ENCODE results near the gene GTPBP3. TPM values are rescaled to one million over a fixed set of nuclear protein-coding genes. Genes with fewer than 3 reads are reported as not detected.
A peak's percentile ranks its signal among the peaks of the same experiment; 100 is the strongest.

Gene GTPBP3
- total RNA-seq, 1 experiment from 2014 or later: 62.9 TPM

- Histone ChIP-seq H3T11ph (ENCODE audit: low read length) (no peak within 1 kb of the TSS), H3K56ac (ENCODE audit: insufficient read length, low read depth, low read length) (no peak within 1 kb of the TSS), H3K27me3 (ENCODE audit: insufficient read depth, low read length) (no peaks in the 10 kb centered on the region), H2BK12ac (ENCODE audit: insufficient read length, low read depth, low read length) (no peak within 1 kb of the TSS), H2AK5ac (ENCODE audit: insufficient read length, low read length) (no peak within 1 kb of the TSS), H2BK120ac (ENCODE audit: low read depth, low read length, poor library complexity, severe bottlenecking) (no peak within 1 kb of the TSS), H3K4ac (ENCODE audit: low read depth, low read length) (no peak within 1 kb of the TSS), H3K9me3 (ENCODE audit: control insufficient read depth, low read depth, low read length) (no peaks in the 10 kb centered on the region), H2BK15ac (ENCODE audit: low read depth, low read length) (no peak within 1 kb of the TSS), H4K5ac (ENCODE audit: insufficient read length, low read depth, low read length) (no peak within 1 kb of the TSS), H2BK5ac (ENCODE audit: insufficient read length, low read length) (no peak within 1 kb of the TSS), H3K18ac (ENCODE audit: insufficient read length, low read depth, low read length) (peak within 1 kb of the TSS; percentile 2), H3K23ac (ENCODE audit: insufficient read length, low read depth, low read length) (no peak within 1 kb of the TSS), H4K91ac (ENCODE audit: insufficient read length, low read depth, low read length) (no peak within 1 kb of the TSS), H3K27ac (ENCODE audit: insufficient read length, low read depth, low read length) (peak within 1 kb of the TSS; percentile 2), H3K79me1 (ENCODE audit: insufficient read depth, low read depth, low read length, poor library complexity, severe bottlenecking) (peaks cover 2% of the 10 kb centered on the region), H2BK20ac (ENCODE audit: low read depth, low read length, poor library complexity, severe bottlenecking) (no peak within 1 kb of the TSS), H3K23me2 (ENCODE audit: insufficient read length, low read depth, low read length, poor library complexity, severe bottlenecking) (peaks cover 11% of the 10 kb centered on the region), H3K14ac (ENCODE audit: insufficient read depth, low read length) (peak within 1 kb of the TSS; percentile 61; the same call in 1 of the 2 replicates), H3K4me1 (ENCODE audit: insufficient read depth, low read length) (peaks cover 3% of the 10 kb centered on the region; the same call in 1 of the 2 replicates), H3K79me2 (ENCODE audit: insufficient read depth, low read length) (peaks cover 4% of the 10 kb centered on the region; the same call in 1 of the 2 replicates), H2AFZ (ENCODE audit: low read length) (no peak within 1 kb of the TSS), H3K9ac (ENCODE audit: extremely low read depth, insufficient read length, low read length) (peak within 1 kb of the TSS; percentile 66), H4K8ac (replicated peaks; ENCODE audit: insufficient read length, low read depth, low read length) (no peak within 1 kb of the TSS), H4K20me1 (ENCODE audit: control insufficient read depth, insufficient read depth, insufficient read length) (no peaks in the 10 kb centered on the region), H3K4me2 (ENCODE audit: insufficient read depth, insufficient read length, low read length) (peak within 1 kb of the TSS; percentile 76)
- no peaks in the 10 kb centered on the region; the same call in 1 of the 2 replicates for H3K27me3 Mint-ChIP-seq (ENCODE audit: low read depth)
- peak within 1 kb of the TSS; percentile 75 to 97 for H3K4me3 Mint-ChIP-seq
- H3K27ac Mint-ChIP-seq: peak within 1 kb of the TSS; percentile 89 to 96 (median 89)
- peaks cover 3 to 7% (median 7%) of the 10 kb centered on the region in 3 experiments; a peak in 6 of 7 replicates for H3K36me3 Mint-ChIP-seq (ENCODE audit: insufficient read depth in 1 of 3, low read depth in 3 of 3)
- no peaks in the 10 kb centered on the region for H3K9me3 Mint-ChIP-seq
- peaks cover 30 to 44% of the 10 kb centered on the region in 2 experiments for H3K4me1 Mint-ChIP-seq
- WGBS (ENCODE audit: extremely low coverage, insufficient read length, low lambda C conversion rate): no CpG with 5 or more reads among the region's 55 CpGs
- peak; percentile 78 for TF ChIP-seq CTCF (conservative IDR thresholded peaks at IDR 0.05)
- peak; percentile 100 for DNase-seq
Observed at GRCh38 chr19:17305517-17306284, 31.7 kb upstream of the GTPBP3 start, which contains the start of gene MRPL34. Gene MRPL34 (plus strand): TSS chr19:17305872. CDS start chr19:17305893, 21 bp downstream.

Measured in H9 (cell line).